ENCODE results near the gene EFCAB12. TPM values are rescaled to one million over a fixed set of nuclear protein-coding genes. Genes with fewer than 3 reads are reported as not detected.
"Not testable (repeated sequence)": the region's sequence is repeated elsewhere in the genome, so short reads cannot be mapped to it uniquely, and the experiment has no call there.

The EFCAB12 gene
- total RNA-seq, 2 donors from 2014 or later, result 1.0 to 1.4 TPM

GRCh38 chr3:129392106-129392887 is 36.1 kb downstream of the EFCAB12 start:
- H3K9me3 Mint-ChIP-seq; H3K27me3 Mint-ChIP-seq (ENCODE audit: low read depth); H3K27ac Mint-ChIP-seq; ATAC-seq (replicated peaks in 1 of 2); DNase-seq; H3K4me3 Mint-ChIP-seq: not testable (repeated sequence)
- peaks cover 16% of the 10 kb centered on the region for H3K4me1 Mint-ChIP-seq (ENCODE audit: low read depth)
- peaks cover 2 to 17% of the 10 kb centered on the region in 2 donors for H3K36me3 Mint-ChIP-seq (ENCODE audit: insufficient read depth in 2 of 2)

DNA sequence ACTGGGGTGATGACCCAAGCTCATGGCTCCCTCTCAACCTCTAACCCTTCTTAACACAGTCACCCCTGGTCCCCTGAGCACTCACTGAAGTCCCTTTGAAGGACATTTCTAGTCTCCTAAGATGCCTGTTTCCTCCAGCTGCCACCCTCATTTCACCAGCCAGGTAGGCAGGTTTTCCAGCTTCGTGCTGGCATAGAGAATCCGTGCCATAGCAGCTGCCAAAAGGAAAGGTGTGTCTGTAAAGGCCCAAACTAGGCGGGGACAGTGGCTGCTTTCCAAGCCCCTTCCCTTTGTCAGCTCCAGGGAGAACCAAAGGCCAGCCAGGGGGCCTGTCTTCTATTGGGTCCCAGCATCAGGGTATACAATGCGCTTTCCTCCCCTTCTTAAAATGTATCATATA is 36.9 kb downstream of the EFCAB12 start:
- DNase-seq; ATAC-seq (replicated peaks in 1 of 2); H3K27ac Mint-ChIP-seq; H3K9me3 Mint-ChIP-seq; H3K4me1 Mint-ChIP-seq (ENCODE audit: low read depth); H3K27me3 Mint-ChIP-seq (ENCODE audit: low read depth); H3K4me3 Mint-ChIP-seq: not testable (repeated sequence)
- peaks cover 3 to 16% of the 10 kb centered on the region in 2 donors for H3K36me3 Mint-ChIP-seq (ENCODE audit: insufficient read depth in 2 of 2)

DNA sequence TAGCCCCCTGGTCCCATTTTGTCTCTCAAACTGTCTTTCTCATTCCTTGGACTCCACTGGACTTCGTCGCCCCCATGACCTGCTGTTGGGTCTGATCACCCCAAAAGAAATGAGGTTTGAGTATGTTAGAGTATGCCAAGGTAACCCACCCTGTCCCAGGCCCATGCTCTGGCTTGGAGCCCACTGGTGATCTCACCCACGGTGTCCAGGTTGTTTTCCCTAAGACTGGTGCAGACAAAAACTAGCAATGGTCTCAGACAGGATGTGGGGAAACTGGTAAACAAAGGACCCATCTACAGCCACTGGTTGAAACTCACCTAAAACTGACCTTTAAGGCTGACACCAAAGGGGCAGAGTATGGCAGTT is 38.9 kb downstream of the EFCAB12 start:
- Mint-ChIP-seq H3K4me1 (ENCODE audit: low read depth) (no peaks in the 10 kb centered on the region), H3K27ac (no peak overlapping the region), H3K27me3 (ENCODE audit: low read depth) (no peaks in the 10 kb centered on the region), H3K9me3 (no peaks in the 10 kb centered on the region), H3K4me3 (no peak overlapping the region), H3K36me3 (ENCODE audit: insufficient read depth in 2 of 2) (peaks cover 3 to 11% of the 10 kb centered on the region in 2 donors)
- no peak for DNase-seq
- ATAC-seq (replicated peaks in 1 of 2), result no peak

DNA sequence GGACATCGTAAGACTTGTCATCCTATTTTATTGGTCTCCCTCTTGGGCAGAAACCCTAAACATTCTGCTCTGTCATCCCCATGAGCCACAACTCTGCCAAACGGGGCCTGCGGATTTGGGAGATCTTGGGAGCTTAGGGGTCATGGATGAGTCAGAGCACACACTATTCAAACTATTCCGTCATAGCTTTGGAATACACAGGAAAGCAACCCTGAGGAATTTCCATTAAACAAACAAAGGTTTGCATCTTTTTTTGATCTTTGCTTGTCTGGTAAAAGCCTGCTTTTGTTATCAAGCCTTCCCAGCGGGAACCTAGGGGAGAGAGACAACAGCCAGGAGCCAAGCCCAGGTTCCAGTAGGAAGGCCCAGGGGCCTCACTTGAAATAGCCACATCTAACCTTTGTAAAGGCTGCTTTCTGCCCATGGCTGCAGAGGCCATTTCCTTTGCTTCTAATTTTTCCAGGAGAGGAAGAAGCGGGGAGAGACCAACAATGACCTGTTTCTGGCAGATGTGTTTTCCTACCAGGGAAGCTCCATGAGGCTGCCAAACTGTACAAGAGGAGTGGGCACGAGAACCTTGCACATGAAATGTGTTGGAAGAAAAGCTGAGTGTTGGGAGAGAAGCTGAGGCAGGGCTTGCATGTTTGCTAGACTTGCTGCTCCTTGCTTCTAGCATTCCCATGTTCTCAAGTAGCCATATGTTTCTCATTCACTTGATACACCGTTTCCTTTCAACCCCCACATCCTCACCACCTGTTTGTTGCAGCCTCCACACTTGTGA is 39.5 kb downstream of the EFCAB12 start:
- not testable (repeated sequence) for H3K4me1 Mint-ChIP-seq (ENCODE audit: low read depth); H3K36me3 Mint-ChIP-seq (ENCODE audit: insufficient read depth in 2 of 2); ATAC-seq (replicated peaks in 1 of 2); DNase-seq; H3K27ac Mint-ChIP-seq; H3K27me3 Mint-ChIP-seq (ENCODE audit: low read depth); H3K9me3 Mint-ChIP-seq; H3K4me3 Mint-ChIP-seq

DNA sequence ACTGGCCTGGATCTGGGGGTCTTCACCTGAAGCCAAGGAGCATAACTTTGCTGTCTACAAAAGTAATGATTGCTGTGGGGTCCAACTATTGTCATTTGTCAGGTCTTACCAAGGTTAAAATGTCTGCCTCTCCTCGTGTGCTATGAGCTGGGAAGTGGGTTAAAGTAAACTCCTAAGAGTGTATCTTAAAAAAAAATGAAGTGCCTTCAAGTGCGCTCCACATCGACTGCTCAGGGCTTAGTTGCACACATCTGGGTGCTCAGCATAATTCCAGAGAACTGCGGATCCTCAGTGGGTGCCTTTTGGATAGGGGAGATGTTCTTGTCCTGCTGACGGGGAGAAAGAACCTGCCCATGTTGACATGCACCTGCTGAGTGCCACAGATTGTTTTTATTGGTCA is 40.9 kb downstream of the EFCAB12 start:
- H3K27me3 Mint-ChIP-seq (ENCODE audit: low read depth), result no peaks in the 10 kb centered on the region
- ATAC-seq (replicated peaks in 1 of 2), result no peak
- no peak overlapping the region for H3K4me3 Mint-ChIP-seq

GRCh38 chr3:129386984-129387383 is 41.5 kb downstream of the EFCAB12 start:
- ATAC-seq (replicated peaks in 1 of 2), result no peak
- Mint-ChIP-seq H3K36me3 (ENCODE audit: insufficient read depth in 2 of 2) (peaks cover 2 to 7% of the 10 kb centered on the region in 2 donors), H3K4me1 (ENCODE audit: low read depth) (no peaks in the 10 kb centered on the region), H3K9me3 (no peaks in the 10 kb centered on the region), H3K27me3 (ENCODE audit: low read depth) (no peaks in the 10 kb centered on the region), H3K4me3 (no peak overlapping the region), H3K27ac (no peak overlapping the region)
- DNase-seq, result no peak

More for the DNA sequence above, 40.9 kb downstream of the EFCAB12 start:
- Mint-ChIP-seq H3K27ac (no peak overlapping the region), H3K4me1 (ENCODE audit: low read depth) (no peaks in the 10 kb centered on the region), H3K36me3 (ENCODE audit: insufficient read depth in 2 of 2) (peaks cover 2 to 7% of the 10 kb centered on the region in 2 donors), H3K9me3 (no peaks in the 10 kb centered on the region)
- no peak for DNase-seq

GRCh38 chr3:129385507-129385906 is 42.9 kb downstream of the EFCAB12 start:
- not testable (repeated sequence) for H3K4me3 Mint-ChIP-seq; H3K27ac Mint-ChIP-seq; ATAC-seq (replicated peaks in 1 of 2)

GRCh38 chr3:129384594-129385323 is 43.7 kb downstream of the EFCAB12 start:
- no peak overlapping the region for H3K27ac Mint-ChIP-seq
- peaks cover 2 to 3% of the 10 kb centered on the region in 2 donors for H3K36me3 Mint-ChIP-seq (ENCODE audit: insufficient read depth in 2 of 2)
- ATAC-seq (replicated peaks in 1 of 2), result no peak
- no peaks in the 10 kb centered on the region for H3K27me3 Mint-ChIP-seq (ENCODE audit: low read depth)
- no peaks in the 10 kb centered on the region for H3K9me3 Mint-ChIP-seq
- H3K4me1 Mint-ChIP-seq (ENCODE audit: low read depth), result no peaks in the 10 kb centered on the region
- H3K4me3 Mint-ChIP-seq, result no peak overlapping the region
- DNase-seq, result no peak

More at GRCh38 chr3:129385507-129385906, 42.9 kb downstream of the EFCAB12 start:
- H3K36me3 Mint-ChIP-seq (ENCODE audit: insufficient read depth in 2 of 2); H3K27me3 Mint-ChIP-seq (ENCODE audit: low read depth); DNase-seq; H3K9me3 Mint-ChIP-seq; H3K4me1 Mint-ChIP-seq (ENCODE audit: low read depth): not testable (repeated sequence)

GRCh38 chr3:129384103-129384502 is 44.3 kb downstream of the EFCAB12 start:
- H3K36me3 Mint-ChIP-seq (ENCODE audit: insufficient read depth in 2 of 2); DNase-seq; ATAC-seq (replicated peaks in 1 of 2); H3K4me1 Mint-ChIP-seq (ENCODE audit: low read depth); H3K27me3 Mint-ChIP-seq (ENCODE audit: low read depth); H3K4me3 Mint-ChIP-seq; H3K27ac Mint-ChIP-seq; H3K9me3 Mint-ChIP-seq: not testable (repeated sequence)

DNA sequence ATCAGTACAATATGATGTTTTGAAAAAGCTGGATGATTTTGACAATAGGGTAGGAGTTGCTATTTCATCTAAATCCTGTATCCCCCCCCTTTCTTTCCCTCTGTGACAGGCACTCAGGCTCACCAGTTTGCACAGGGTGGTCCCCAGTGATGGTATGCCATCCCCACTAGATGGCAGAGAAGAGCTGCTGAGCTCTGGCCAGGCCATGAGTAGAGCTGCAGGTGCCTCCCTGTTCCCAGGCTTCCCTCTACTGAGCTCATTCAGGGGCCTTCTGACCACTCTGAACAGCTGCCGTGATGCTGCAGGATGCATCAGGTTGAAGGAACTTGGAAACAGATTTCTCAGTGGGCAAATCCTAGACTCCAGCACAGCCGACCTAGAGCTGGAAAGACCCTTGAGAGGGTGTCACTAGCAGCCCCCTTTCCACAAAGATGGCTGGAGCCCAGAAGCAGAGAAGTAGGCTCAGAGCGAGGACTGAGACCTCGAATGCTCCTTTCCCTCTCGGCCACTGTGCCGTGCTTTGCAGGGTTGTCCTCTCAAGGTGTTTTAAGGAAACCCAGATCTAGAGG is 45.1 kb downstream of the EFCAB12 start:
- Mint-ChIP-seq H3K27me3 (ENCODE audit: low read depth) (no peaks in the 10 kb centered on the region), H3K36me3 (ENCODE audit: insufficient read depth in 2 of 2) (peaks cover 2 to 3% of the 10 kb centered on the region in 2 donors), H3K9me3 (no peaks in the 10 kb centered on the region), H3K4me1 (ENCODE audit: low read depth) (no peaks in the 10 kb centered on the region), H3K4me3 (no peak overlapping the region), H3K27ac (no peak overlapping the region)
- DNase-seq, result peak; percentile 48 to 52
- ATAC-seq (replicated peaks in 1 of 2), result peak; percentile 89 to 91

DNA sequence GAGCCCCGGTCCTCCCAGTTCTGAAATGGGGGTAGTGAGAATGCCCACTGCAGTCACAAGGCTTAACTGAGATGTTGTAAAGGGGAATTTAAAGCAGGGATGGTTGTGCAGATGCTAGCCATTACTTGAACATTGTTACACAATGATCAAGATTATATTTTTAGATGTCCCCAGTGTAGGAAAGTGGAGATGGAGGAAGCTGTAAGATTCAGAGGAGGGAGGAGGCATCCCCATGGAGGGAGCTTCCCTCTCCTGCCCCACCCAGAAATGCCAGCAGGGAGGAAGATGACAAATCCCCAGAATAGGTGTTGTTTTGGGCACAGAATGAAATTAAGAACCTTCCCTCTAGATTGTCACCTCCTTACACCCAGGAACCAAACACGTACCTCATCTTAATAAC is 46.1 kb downstream of the EFCAB12 start:
- Mint-ChIP-seq H3K9me3 (no peaks in the 10 kb centered on the region), H3K27me3 (ENCODE audit: low read depth) (no peaks in the 10 kb centered on the region), H3K4me1 (ENCODE audit: low read depth) (no peaks in the 10 kb centered on the region), H3K27ac (no peak overlapping the region), H3K36me3 (ENCODE audit: insufficient read depth in 2 of 2) (peaks cover 0 to 2% of the 10 kb centered on the region in 2 donors), H3K4me3 (no peak overlapping the region)
- DNase-seq (no peak), ATAC-seq (replicated peaks in 1 of 2) (no peak)

GRCh38 chr3:129379582-129380358 is 48.7 kb downstream of the EFCAB12 start:
- Mint-ChIP-seq H3K36me3 (ENCODE audit: insufficient read depth in 2 of 2) (no peaks in the 10 kb centered on the region), H3K4me3 (no peak overlapping the region), H3K27ac (no peak overlapping the region), H3K27me3 (ENCODE audit: low read depth) (no peaks in the 10 kb centered on the region), H3K9me3 (no peaks in the 10 kb centered on the region), H3K4me1 (ENCODE audit: low read depth) (no peaks in the 10 kb centered on the region)
- DNase-seq (no peak), ATAC-seq (replicated peaks in 1 of 2) (no peak)

All from activated T-cell treated with anti-CD3 and anti-CD28 coated beads, Interleukin-2, amount 50 U/mL, for 72 hours (primary cell).